LNCaP clone FGC (cell line): ENCODE data around the gene GON4L.

Experiments
- DNase-seq: peaks from one replicate; pipeline ENCODE4 v3.0.0-alpha.2; 2011; ENCODE audit warnings: low read depth
- H3K4me3 ChIP-seq: 2 replicates; pipeline ENCODE4 v1.5.1; 2011; ENCODE audit warnings: mild to moderate bottlenecking, low read depth, low read length, control low read depth
- CTCF ChIP-seq: IDR thresholded peaks from 2 replicates; pipeline ENCODE4 v1.5.1; 2012; ENCODE audit warnings: mild to moderate bottlenecking; ENCODE audit not compliant: control insufficient read depth, insufficient read depth; ENCODE audit errors: extremely low read depth

The GON4L gene

DNA sequence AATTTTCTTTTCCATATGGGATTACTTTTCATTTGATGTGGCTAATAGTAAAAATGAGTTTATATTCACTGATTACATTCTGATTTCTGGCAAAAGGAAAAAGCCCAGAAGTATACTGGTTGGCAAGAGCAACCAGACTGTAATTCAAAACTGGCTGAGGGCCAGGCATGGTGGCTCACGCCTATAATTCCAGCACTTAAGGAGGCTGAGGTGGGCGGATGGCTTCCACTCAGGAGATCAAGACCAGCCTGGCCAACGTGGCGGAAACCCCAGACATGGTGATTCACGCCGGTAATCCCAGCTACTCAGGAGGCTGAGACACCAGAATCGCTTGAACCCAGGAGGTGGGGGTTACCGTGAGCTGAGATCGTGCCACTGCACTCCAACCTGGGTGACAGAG, 16.8 kb upstream of the GON4L start:
- DNase-seq = no peak
- H3K4me3 ChIP-seq = no peak overlapping the region
- TF ChIP-seq CTCF = no peak

- no peak for TF ChIP-seq CTCF
- DNase-seq = no peak
- H3K4me3 ChIP-seq = no peak overlapping the region
Observed at GRCh38 chr1:155872527-155872926, 15.5 kb upstream of the GON4L start.

DNA sequence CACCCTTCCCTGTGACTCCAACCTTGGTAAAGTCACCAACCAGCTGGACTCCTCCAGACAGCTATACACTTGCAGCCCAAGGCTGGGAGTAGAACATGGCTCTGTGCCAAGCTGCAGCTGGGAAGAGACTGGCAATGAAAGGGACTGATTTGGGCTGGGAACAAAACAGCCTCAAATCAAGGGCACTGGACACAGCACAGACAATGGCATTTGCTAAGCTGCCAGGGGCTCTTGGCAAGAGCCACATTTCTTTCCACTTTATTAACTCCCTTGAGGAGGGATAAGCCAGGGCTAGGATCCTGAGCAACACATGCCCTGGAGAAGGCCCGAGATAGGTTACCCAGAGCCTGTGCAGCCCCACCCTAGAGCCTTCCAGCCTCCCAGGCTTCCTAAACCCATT, 14.4 kb upstream of the GON4L start:
- no peak overlapping the region for H3K4me3 ChIP-seq
- DNase-seq = no peak

GRCh38 chr1:155867766-155868165, 10.8 kb upstream of the GON4L start:
- no peak for TF ChIP-seq CTCF
- DNase-seq = no peak

More for the DNA sequence above, 14.4 kb upstream of the GON4L start:
- no peak for TF ChIP-seq CTCF

DNA sequence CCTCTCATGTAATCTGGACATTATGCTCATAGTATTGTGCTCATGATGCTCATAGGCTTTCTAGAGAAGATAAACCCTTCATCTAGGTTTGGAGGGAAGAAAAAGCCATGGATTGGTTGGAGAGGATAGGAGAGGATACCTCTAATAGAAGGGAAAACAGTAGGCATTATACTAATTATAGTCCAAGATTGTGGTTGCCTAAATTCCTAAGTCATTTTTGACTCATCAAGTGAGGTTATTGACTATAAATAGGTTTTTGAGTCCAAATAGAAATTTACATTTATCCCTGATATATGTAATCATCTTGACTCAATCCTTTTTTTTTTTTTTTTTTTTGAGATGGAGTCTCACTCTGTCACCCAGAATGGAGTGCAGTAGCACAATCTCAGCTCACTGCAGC, 7.4 kb upstream of the GON4L start:
- H3K4me3 ChIP-seq = no peak overlapping the region
- no peak for TF ChIP-seq CTCF
- no peak for DNase-seq

More at GRCh38 chr1:155867766-155868165, 10.8 kb upstream of the GON4L start:
- no peak overlapping the region for H3K4me3 ChIP-seq

- TF ChIP-seq CTCF = no peak
- no peak for DNase-seq
- no peak overlapping the region for H3K4me3 ChIP-seq
Observed at GRCh38 chr1:155861896-155862295, 4.9 kb upstream of the GON4L start.

DNA sequence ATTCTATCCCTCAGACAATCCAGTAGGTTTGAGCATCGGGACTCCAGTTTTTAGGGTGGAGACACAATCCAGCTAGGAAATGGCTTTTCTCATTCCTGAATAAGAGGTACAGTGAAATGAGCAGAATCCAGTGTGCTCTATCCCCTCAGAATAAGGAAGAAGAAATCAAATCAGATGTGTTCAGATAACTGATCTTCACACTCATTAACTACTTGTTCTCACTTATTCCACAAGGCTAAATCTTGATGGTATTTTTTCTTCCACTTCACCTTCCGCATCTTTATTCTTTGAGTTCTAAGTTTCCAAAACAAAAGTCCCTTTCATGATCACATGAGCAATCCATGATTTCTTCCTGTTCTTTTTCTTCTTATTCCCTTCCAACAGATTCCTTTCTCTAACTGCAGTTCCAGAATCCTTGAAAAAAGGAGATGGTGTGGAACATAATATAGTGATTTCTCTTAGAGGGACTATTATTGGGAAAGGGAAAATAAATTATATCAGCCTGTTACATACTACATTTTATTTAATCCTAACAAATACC, 4.0 kb upstream of the GON4L start:
- no peak for DNase-seq
- no peak overlapping the region for H3K4me3 ChIP-seq
- no peak for TF ChIP-seq CTCF
